Activated CD4-positive, alpha-beta T cell treated with anti-CD3 and anti-CD28 coated beads, Interleukin-2, amount 10 ng/mL, durations not matched to agents 24 days and 14 days (primary cell): Measurements from ENCODE around the gene CAPS2. TPM values are rescaled to one million over a fixed set of nuclear protein-coding genes. Genes with fewer than 3 reads are reported as not detected.
A peak's percentile ranks its signal among the peaks of the same experiment; 100 is the strongest.

Experiments
- DNase-seq: peaks from one replicate; pipeline ENCODE4 v3.0.0; 2022
- H3K27ac Mint-ChIP-seq: one replicate; pipeline ENCODE4 v1.8.0; 2022; ENCODE audit warnings: mild to moderate bottlenecking, mixed read lengths
- H3K27me3 Mint-ChIP-seq: one replicate; pipeline ENCODE4 v1.8.0; 2022; ENCODE audit warnings: mixed read lengths
- H3K36me3 Mint-ChIP-seq: one replicate; pipeline ENCODE4 v1.8.0; 2022; ENCODE audit warnings: low read depth, mild to moderate bottlenecking, mixed read lengths
- H3K4me1 Mint-ChIP-seq: one replicate; pipeline ENCODE4 v1.8.0; 2021; ENCODE audit warnings: mixed read lengths
- H3K4me3 Mint-ChIP-seq: one replicate; pipeline ENCODE4 v1.8.0; 2022; ENCODE audit warnings: mild to moderate bottlenecking, moderate library complexity, mixed read lengths
- H3K9me3 Mint-ChIP-seq: one replicate; pipeline ENCODE4 v1.8.0; 2021; ENCODE audit warnings: mixed read lengths
- intact Hi-C: fragments of 100-400 bp; cut with micrococcal nuclease; formaldehyde crosslinking; loops from one replicate; pipeline ENCODE4 v1.15.1; 2023
- total RNA-seq: library from RNA; stranded (reverse); gene quantifications from 2 replicates; pipeline ENCODE4 v1.2.3, GENCODE V29; 2022

The CAPS2 gene
- total RNA-seq, 1 donor from 2014 or later = 1.5 TPM

GRCh38 chr12:75334384-75335030 lies 4.4 kb upstream of the CAPS2 start, which contains the start of gene GLIPR1L1:
Gene GLIPR1L1 (plus strand): TSS chr12:75334670. CDS start chr12:75334729, 59 bp downstream.
- DNase-seq = peak; percentile 94
- intact Hi-C loops = loop anchor here (1.0 to 10.0 kb wide), 7 partner anchors 14 to 1013 kb away; partner anchors contain the start of genes BBS10, GLIPR1, GLIPR1L2 and KCNC2
- H3K27me3 Mint-ChIP-seq = peaks cover 48% of the 10 kb centered on the region
- peaks cover 21% of the 10 kb centered on the region for H3K4me1 Mint-ChIP-seq
- peak within 1 kb of the TSS; percentile 78 for H3K4me3 Mint-ChIP-seq
- no peak within 1 kb of the TSS for H3K27ac Mint-ChIP-seq
- no peaks in the 10 kb centered on the region for H3K9me3 Mint-ChIP-seq
- H3K36me3 Mint-ChIP-seq = no peaks in the 10 kb centered on the region

GRCh38 chr12:75327642-75328041 lies 2.5 kb downstream of the CAPS2 start:
- Mint-ChIP-seq H3K9me3 (no peaks in the 10 kb centered on the region), H3K4me3 (no peak overlapping the region), H3K27me3 (peaks cover 41% of the 10 kb centered on the region), H3K4me1 (peaks cover 5% of the 10 kb centered on the region), H3K36me3 (no peaks in the 10 kb centered on the region), H3K27ac (no peak overlapping the region)
- intact Hi-C loops = no loop called here
- DNase-seq = no peak

DNA sequence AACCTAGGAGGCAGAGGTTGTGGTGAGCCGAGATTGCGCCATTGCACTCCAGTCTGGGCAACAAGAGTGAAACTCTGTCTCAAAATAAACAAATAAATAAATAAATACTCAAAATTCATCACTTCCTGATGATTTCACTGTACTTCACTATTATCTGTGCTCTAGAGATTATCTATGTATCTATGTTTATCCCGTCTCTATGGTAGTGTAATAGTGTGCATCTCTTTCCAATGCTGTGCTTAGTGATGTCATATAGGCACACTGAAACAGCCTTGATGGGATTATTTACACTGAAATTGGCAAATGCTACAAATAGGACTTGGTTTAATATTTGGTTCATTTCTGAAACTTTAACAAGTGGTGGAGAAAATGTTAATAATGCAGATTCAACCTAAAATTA lies 6.5 kb downstream of the CAPS2 start:
- intact Hi-C loops = no loop called here
- H3K27me3 Mint-ChIP-seq = peaks cover 28% of the 10 kb centered on the region
- H3K9me3 Mint-ChIP-seq = no peaks in the 10 kb centered on the region
- H3K27ac Mint-ChIP-seq = no peak overlapping the region
- no peak overlapping the region for H3K4me3 Mint-ChIP-seq
- no peaks in the 10 kb centered on the region for H3K36me3 Mint-ChIP-seq
- no peak for DNase-seq
- no peaks in the 10 kb centered on the region for H3K4me1 Mint-ChIP-seq

DNA sequence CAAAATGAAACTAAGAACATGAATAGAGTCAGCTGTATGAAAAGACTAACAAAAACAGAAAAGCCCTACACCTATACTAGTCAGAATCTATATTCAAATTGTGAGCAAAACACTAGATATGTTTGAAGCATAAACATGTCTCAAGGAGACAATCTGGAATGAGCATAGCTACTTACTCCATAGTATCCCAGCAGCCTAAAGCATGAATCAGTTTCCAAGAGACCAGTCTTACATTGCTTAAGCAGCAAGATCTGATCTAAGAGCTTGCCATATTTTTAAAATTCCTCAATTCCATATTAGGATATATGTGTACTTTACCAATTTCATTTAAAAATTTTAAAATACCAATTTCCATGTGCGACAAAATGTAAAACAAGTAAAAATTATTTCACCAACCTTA lies 7.7 kb downstream of the CAPS2 start:
- no peak overlapping the region for H3K4me3 Mint-ChIP-seq
- H3K4me1 Mint-ChIP-seq = no peaks in the 10 kb centered on the region
- H3K27me3 Mint-ChIP-seq = peaks cover 25% of the 10 kb centered on the region
- no peaks in the 10 kb centered on the region for H3K9me3 Mint-ChIP-seq
- H3K36me3 Mint-ChIP-seq = no peaks in the 10 kb centered on the region
- no peak for DNase-seq
- no peak overlapping the region for H3K27ac Mint-ChIP-seq
- intact Hi-C loops = no loop called here

- no peak overlapping the region for H3K27ac Mint-ChIP-seq
- intact Hi-C loops = no loop called here
- DNase-seq = no peak
- H3K9me3 Mint-ChIP-seq = no peaks in the 10 kb centered on the region
- H3K4me1 Mint-ChIP-seq = no peaks in the 10 kb centered on the region
- H3K4me3 Mint-ChIP-seq = no peak overlapping the region
- H3K27me3 Mint-ChIP-seq = peaks cover 19% of the 10 kb centered on the region
- H3K36me3 Mint-ChIP-seq = no peaks in the 10 kb centered on the region
Observed at GRCh38 chr12:75317784-75318183, 12.3 kb downstream of the CAPS2 start.

GRCh38 chr12:75315518-75315917 lies 14.6 kb downstream of the CAPS2 start:
- intact Hi-C loops = no loop called here
- no peak overlapping the region for H3K4me3 Mint-ChIP-seq
- no peaks in the 10 kb centered on the region for H3K9me3 Mint-ChIP-seq
- no peak for DNase-seq
- H3K36me3 Mint-ChIP-seq = no peaks in the 10 kb centered on the region
- H3K27me3 Mint-ChIP-seq = peaks cover 14% of the 10 kb centered on the region
- no peak overlapping the region for H3K27ac Mint-ChIP-seq
- H3K4me1 Mint-ChIP-seq = no peaks in the 10 kb centered on the region

- no peaks in the 10 kb centered on the region for H3K36me3 Mint-ChIP-seq
- H3K9me3 Mint-ChIP-seq = no peaks in the 10 kb centered on the region
- intact Hi-C loops = no loop called here
- DNase-seq = no peak
- H3K4me1 Mint-ChIP-seq = no peaks in the 10 kb centered on the region
- no peak overlapping the region for H3K27ac Mint-ChIP-seq
- H3K4me3 Mint-ChIP-seq = no peak overlapping the region
- peaks cover 2% of the 10 kb centered on the region for H3K27me3 Mint-ChIP-seq
Observed at GRCh38 chr12:75311369-75311768, 18.8 kb downstream of the CAPS2 start.

DNA sequence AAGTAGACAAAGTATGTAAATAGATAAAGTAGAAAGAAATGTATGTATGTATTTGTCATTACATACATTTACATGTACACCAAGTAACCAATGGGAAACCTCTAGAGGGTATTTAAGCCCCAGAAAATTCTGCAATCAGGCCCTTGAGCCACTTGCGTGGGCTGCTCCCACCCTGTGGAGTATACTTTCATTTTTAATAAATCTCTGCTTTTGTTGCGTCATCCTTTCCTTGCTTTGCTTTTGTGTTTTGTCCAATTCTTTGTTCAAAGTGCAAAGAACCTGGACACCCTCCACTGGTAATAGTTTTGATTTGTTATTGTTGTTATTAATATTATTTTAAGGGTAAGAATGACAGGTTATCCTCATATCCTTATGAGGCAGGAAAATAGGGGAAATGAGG lies 21.8 kb downstream of the CAPS2 start:
- H3K4me1 Mint-ChIP-seq = no peaks in the 10 kb centered on the region
- H3K4me3 Mint-ChIP-seq = no peak overlapping the region
- no peak for DNase-seq
- H3K9me3 Mint-ChIP-seq = no peaks in the 10 kb centered on the region
- intact Hi-C loops = no loop called here
- no peaks in the 10 kb centered on the region for H3K27me3 Mint-ChIP-seq
- H3K36me3 Mint-ChIP-seq = no peaks in the 10 kb centered on the region
- no peak overlapping the region for H3K27ac Mint-ChIP-seq

GRCh38 chr12:75305412-75306332 lies 24.5 kb downstream of the CAPS2 start:
- Mint-ChIP-seq H3K4me1 (no peaks in the 10 kb centered on the region), H3K9me3 (no peaks in the 10 kb centered on the region), H3K27me3 (no peaks in the 10 kb centered on the region), H3K4me3 (no peak overlapping the region), H3K36me3 (no peaks in the 10 kb centered on the region), H3K27ac (no peak overlapping the region)
- intact Hi-C loops = no loop called here
- no peak for DNase-seq

GRCh38 chr12:75302781-75303180 lies 27.3 kb downstream of the CAPS2 start:
- H3K27me3 Mint-ChIP-seq = no peaks in the 10 kb centered on the region
- no peaks in the 10 kb centered on the region for H3K9me3 Mint-ChIP-seq
- no peak overlapping the region for H3K4me3 Mint-ChIP-seq
- no peaks in the 10 kb centered on the region for H3K36me3 Mint-ChIP-seq
- intact Hi-C loops = no loop called here
- H3K27ac Mint-ChIP-seq = no peak overlapping the region
- H3K4me1 Mint-ChIP-seq = no peaks in the 10 kb centered on the region
- DNase-seq = no peak

GRCh38 chr12:75302225-75302624 lies 27.9 kb downstream of the CAPS2 start:
- Mint-ChIP-seq H3K4me1 (no peaks in the 10 kb centered on the region), H3K27ac (no peak overlapping the region), H3K36me3 (no peaks in the 10 kb centered on the region), H3K9me3 (no peaks in the 10 kb centered on the region), H3K4me3 (no peak overlapping the region), H3K27me3 (no peaks in the 10 kb centered on the region)
- no peak for DNase-seq
- intact Hi-C loops = no loop called here

GRCh38 chr12:75294797-75295196 lies 35.3 kb downstream of the CAPS2 start:
- intact Hi-C loops = no loop called here
- no peaks in the 10 kb centered on the region for H3K27me3 Mint-ChIP-seq
- no peaks in the 10 kb centered on the region for H3K4me1 Mint-ChIP-seq
- DNase-seq = no peak
- no peaks in the 10 kb centered on the region for H3K36me3 Mint-ChIP-seq
- no peak overlapping the region for H3K4me3 Mint-ChIP-seq
- H3K27ac Mint-ChIP-seq = no peak overlapping the region
- H3K9me3 Mint-ChIP-seq = no peaks in the 10 kb centered on the region

DNA sequence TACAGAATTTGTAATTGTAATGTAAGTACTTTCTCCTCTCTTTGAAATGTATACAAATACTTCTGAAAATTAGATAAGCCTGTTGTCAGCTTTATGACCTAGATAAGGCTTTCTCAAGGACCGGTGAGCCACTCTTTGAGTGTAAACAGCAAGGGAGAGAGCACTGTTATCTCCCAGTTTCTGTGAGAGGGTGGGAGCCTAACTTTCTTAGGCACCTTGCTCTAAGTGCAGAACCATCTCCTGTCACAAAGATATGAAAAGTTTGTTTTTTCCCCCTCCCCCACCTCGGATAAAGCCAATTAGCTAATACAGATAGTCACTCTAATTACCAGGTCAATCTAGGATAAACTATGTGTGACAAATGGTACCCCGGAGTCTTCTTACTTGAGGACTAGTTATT lies 35.8 kb downstream of the CAPS2 start:
- Mint-ChIP-seq H3K9me3 (no peaks in the 10 kb centered on the region), H3K4me1 (no peaks in the 10 kb centered on the region), H3K27ac (no peak overlapping the region), H3K27me3 (no peaks in the 10 kb centered on the region), H3K4me3 (no peak overlapping the region), H3K36me3 (no peaks in the 10 kb centered on the region)
- intact Hi-C loops = no loop called here
- DNase-seq = no peak

DNA sequence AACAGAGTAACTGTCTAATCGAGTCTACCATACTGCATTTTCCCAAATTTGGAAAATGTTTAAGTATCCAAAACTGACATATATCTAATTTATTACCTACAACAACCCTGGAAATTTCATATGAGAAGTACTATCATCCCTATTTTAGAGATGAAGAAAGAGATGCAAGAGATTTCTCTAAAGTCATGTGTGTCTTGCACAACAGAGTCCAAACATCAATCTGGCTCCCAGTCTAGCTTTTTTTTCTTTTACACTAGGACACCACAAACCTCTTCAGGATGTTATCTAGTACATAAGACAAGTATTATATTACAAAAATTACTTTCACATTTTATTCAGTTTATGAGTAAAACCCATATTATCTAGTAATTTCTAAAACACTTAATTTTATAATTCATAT lies 39.1 kb downstream of the CAPS2 start:
- intact Hi-C loops = no loop called here
- Mint-ChIP-seq H3K9me3 (no peaks in the 10 kb centered on the region), H3K27me3 (no peaks in the 10 kb centered on the region), H3K4me3 (no peak overlapping the region), H3K27ac (no peak overlapping the region), H3K4me1 (no peaks in the 10 kb centered on the region), H3K36me3 (no peaks in the 10 kb centered on the region)
- no peak for DNase-seq
